Measurements from ENCODE around the gene KCNIP3. TPM values are rescaled to one million over a fixed set of nuclear protein-coding genes. Genes with fewer than 3 reads are reported as not detected.

The KCNIP3 gene
- total RNA-seq, 1 donor from 2014 or later = 0.68 TPM

DNA sequence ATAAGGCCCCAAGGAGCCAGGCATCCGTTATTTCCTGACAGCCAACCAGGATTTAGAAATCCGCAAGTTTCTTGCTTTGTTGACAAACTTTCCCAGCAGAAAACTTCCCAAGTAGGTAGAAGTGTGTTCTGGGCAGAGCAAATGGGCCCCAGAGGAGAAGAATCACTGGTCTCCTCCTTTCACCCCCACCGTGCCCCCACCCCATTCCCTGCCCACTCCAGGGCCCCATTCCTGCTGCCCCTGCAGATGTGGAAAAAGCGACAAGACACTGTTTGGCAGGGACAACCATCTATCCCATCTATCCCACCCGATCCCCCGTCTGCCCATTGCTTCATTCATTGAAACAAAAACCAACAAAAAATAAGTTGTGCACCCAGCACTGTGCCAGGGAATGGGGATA lies 95.2 kb downstream of the KCNIP3 start:
- Histone ChIP-seq H3K4me2 (ENCODE audit: low read length) (no peak overlapping the region), H3K4me1 (ENCODE audit: insufficient read depth, low read length) (no peaks in the 10 kb centered on the region), H3K9me3 (ENCODE audit: insufficient read depth, low read depth, low read length) (no peaks in the 10 kb centered on the region), H4K20me1 (ENCODE audit: insufficient read depth, low read length) (no peaks in the 10 kb centered on the region), H3K9ac (ENCODE audit: low read length) (no peak overlapping the region), H3K79me2 (ENCODE audit: insufficient read depth, low read length) (no peaks in the 10 kb centered on the region), H3K36me3 (ENCODE audit: insufficient read depth, low read length) (no peaks in the 10 kb centered on the region), H3K4me3 (ENCODE audit: insufficient read depth, low read depth, low read length) (no peak overlapping the region), H2AFZ (ENCODE audit: low read depth, low read length) (no peak overlapping the region), H3K27ac (ENCODE audit: low read depth, low read length) (no peak overlapping the region), H3K27me3 (ENCODE audit: insufficient read depth, low read length) (peaks cover 2% of the 10 kb centered on the region)
- H3K27ac Mint-ChIP-seq (ENCODE audit: unreplicated experiment) = no peak overlapping the region
- no peaks in the 10 kb centered on the region for H3K36me3 Mint-ChIP-seq (ENCODE audit: low read depth, unreplicated experiment)
- H3K4me3 Mint-ChIP-seq (ENCODE audit: unreplicated experiment) = no peak overlapping the region
- H3K27me3 Mint-ChIP-seq (ENCODE audit: low read depth, unreplicated experiment) = peaks cover 56% of the 10 kb centered on the region
- FAIRE-seq (no peak), DNase-seq (ENCODE audit: low read depth) (no peak)
- peaks cover 11% of the 10 kb centered on the region for H3K9me3 Mint-ChIP-seq (ENCODE audit: unreplicated experiment)
- H3K4me1 Mint-ChIP-seq (ENCODE audit: low read depth, unreplicated experiment) = no peaks in the 10 kb centered on the region
- TF ChIP-seq EZH2 (IDR thresholded peaks at IDR 0.05; ENCODE audit: insufficient read depth, low read length) = no peak
- TF ChIP-seq, protein P1, sequence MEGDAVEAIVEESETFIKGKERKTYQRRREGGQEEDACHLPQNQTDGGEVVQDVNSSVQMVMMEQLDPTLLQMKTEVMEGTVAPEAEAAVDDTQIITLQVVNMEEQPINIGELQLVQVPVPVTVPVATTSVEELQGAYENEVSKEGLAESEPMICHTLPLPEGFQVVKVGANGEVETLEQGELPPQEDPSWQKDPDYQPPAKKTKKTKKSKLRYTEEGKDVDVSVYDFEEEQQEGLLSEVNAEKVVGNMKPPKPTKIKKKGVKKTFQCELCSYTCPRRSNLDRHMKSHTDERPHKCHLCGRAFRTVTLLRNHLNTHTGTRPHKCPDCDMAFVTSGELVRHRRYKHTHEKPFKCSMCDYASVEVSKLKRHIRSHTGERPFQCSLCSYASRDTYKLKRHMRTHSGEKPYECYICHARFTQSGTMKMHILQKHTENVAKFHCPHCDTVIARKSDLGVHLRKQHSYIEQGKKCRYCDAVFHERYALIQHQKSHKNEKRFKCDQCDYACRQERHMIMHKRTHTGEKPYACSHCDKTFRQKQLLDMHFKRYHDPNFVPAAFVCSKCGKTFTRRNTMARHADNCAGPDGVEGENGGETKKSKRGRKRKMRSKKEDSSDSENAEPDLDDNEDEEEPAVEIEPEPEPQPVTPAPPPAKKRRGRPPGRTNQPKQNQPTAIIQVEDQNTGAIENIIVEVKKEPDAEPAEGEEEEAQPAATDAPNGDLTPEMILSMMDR (IDR thresholded peaks at IDR 0.05; ENCODE audit: insufficient read depth, low read depth, low read length) = no peak

DNA sequence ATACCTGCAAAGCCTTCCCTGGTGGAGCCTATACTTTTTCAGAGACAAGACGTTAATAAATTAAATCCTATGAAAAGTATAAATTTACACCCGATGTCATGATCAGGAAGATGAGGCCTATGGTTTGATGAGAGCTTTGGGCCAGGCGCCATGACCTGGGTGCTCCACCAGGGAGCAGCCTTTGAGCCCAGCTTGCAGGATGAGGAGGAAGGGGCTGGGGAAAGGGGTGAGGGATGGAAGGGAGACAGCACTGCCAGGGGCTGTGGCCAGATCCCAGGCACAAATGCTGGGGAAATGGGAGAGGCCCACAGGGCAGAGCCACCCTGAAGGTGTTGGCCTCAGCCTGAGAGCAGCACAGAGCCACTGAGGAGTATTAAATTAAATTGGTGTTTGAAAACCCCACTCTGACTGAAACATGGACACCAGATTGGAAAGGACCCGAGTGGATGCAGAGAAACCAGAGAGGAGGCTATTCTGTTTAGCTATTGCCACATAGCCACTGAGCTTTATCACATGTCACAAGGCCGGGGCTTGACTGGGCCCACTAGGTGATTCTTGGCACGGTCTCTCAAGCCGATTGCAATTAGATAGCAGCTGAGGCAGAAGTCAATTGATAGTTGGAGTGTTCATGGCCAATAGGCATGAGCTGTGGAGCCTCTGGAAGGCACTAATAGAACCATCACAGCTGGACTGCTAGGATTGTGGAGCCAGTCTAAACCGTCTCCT lies 95.7 kb downstream of the KCNIP3 start:
- FAIRE-seq = no peak

More for the DNA sequence above, 95.7 kb downstream of the KCNIP3 start:
- Histone ChIP-seq H3K4me2 (ENCODE audit: low read length) (no peak overlapping the region), H3K4me3 (ENCODE audit: insufficient read depth, low read depth, low read length) (no peak overlapping the region), H3K27ac (ENCODE audit: low read depth, low read length) (no peak overlapping the region), H3K27me3 (ENCODE audit: insufficient read depth, low read length) (peaks cover 2% of the 10 kb centered on the region), H2AFZ (ENCODE audit: low read depth, low read length) (no peak overlapping the region), H3K79me2 (ENCODE audit: insufficient read depth, low read length) (no peaks in the 10 kb centered on the region), H3K9ac (ENCODE audit: low read length) (no peak overlapping the region), H3K4me1 (ENCODE audit: insufficient read depth, low read length) (no peaks in the 10 kb centered on the region), H4K20me1 (ENCODE audit: insufficient read depth, low read length) (no peaks in the 10 kb centered on the region), H3K36me3 (ENCODE audit: insufficient read depth, low read length) (no peaks in the 10 kb centered on the region), H3K9me3 (ENCODE audit: insufficient read depth, low read depth, low read length) (no peaks in the 10 kb centered on the region)
- TF ChIP-seq, protein P1 (IDR thresholded peaks at IDR 0.05; ENCODE audit: insufficient read depth, low read depth, low read length) = no peak
- no peak for TF ChIP-seq EZH2 (IDR thresholded peaks at IDR 0.05; ENCODE audit: insufficient read depth, low read length)
- Mint-ChIP-seq H3K36me3 (ENCODE audit: low read depth, unreplicated experiment) (no peaks in the 10 kb centered on the region), H3K27me3 (ENCODE audit: low read depth, unreplicated experiment) (peaks cover 56% of the 10 kb centered on the region), H3K27ac (ENCODE audit: unreplicated experiment) (no peak overlapping the region), H3K9me3 (ENCODE audit: unreplicated experiment) (peaks cover 11% of the 10 kb centered on the region), H3K4me3 (ENCODE audit: unreplicated experiment) (no peak overlapping the region), H3K4me1 (ENCODE audit: low read depth, unreplicated experiment) (no peaks in the 10 kb centered on the region)
- no peak for DNase-seq (ENCODE audit: low read depth)

Data from astrocyte (in vitro differentiated cells and primary cell).